Lung (tissue), 12 donors: ENCODE measurements around the gene C17orf107. TPM values are rescaled to one million over a fixed set of nuclear protein-coding genes. Genes with fewer than 3 reads are reported as not detected.
A peak's percentile ranks its signal among the peaks of the same experiment; 100 is the strongest.
"Not testable (repeated sequence)": the region's sequence is repeated elsewhere in the genome, so short reads cannot be mapped to it uniquely, and the experiment has no call there.

Experiments used
- ATAC-seq: fragments of 200-7000 bp; cut with Tn5 transposase; one replicate; pipeline ENCODE4 v1.9.1; 2020; ENCODE audit warnings: moderate number of reproducible peaks; ENCODE audit not compliant: insufficient read depth, low FRiP score
- DNase-seq, 3 donors: peaks; one replicate each; pipeline ENCODE4 v3.0.0-alpha.2; 2013 to 2017
- H3K27ac ChIP-seq, 2 donors: one replicate each; pipeline ENCODE4 v1.5.1; 2013; ENCODE audit warnings: mild to moderate bottlenecking in 2 of 2, moderate library complexity in 2 of 2, control low read depth in 1 of 2, inconsistent platforms in 1 of 2, low read depth in 1 of 2, low read length in 1 of 2
- H3K27me3 ChIP-seq, 3 donors: one replicate each; pipeline ENCODE4 v1.5.1; 2013; ENCODE audit warnings: low read length in 2 of 3; ENCODE audit not compliant: control insufficient read depth in 3 of 3, insufficient read depth in 3 of 3
- H3K36me3 ChIP-seq, 4 donors: one replicate each; pipeline ENCODE4 v1.5.1; 2013; ENCODE audit warnings: low read length in 4 of 4, mild to moderate bottlenecking in 1 of 4, moderate library complexity in 1 of 4; ENCODE audit not compliant: control insufficient read depth in 4 of 4, insufficient read depth in 4 of 4
- H3K4me1 ChIP-seq, 5 donors: one replicate each; pipeline ENCODE4 v1.5.1; 2013; ENCODE audit warnings: low read length in 5 of 5, mild to moderate bottlenecking in 2 of 5, moderate library complexity in 1 of 5; ENCODE audit not compliant: control insufficient read depth in 5 of 5, insufficient read depth in 5 of 5
- H3K4me3 ChIP-seq: one replicate; pipeline ENCODE4 v1.5.1; 2013; ENCODE audit warnings: mild to moderate bottlenecking, control low read depth, moderate library complexity
- H3K9ac ChIP-seq, 2 donors: one replicate each; pipeline ENCODE4 v1.5.1; 2013; ENCODE audit warnings: low read length in 2 of 2, control low read depth in 1 of 2; ENCODE audit not compliant: insufficient read depth in 1 of 2
- H3K9me3 ChIP-seq, 4 donors: one replicate each; pipeline ENCODE4 v1.5.1; 2013; ENCODE audit warnings: low read length in 3 of 4, mild to moderate bottlenecking in 1 of 4, moderate library complexity in 1 of 4; ENCODE audit not compliant: control insufficient read depth in 4 of 4, insufficient read depth in 3 of 4
- CTCF ChIP-seq: IDR thresholded peaks from 2 replicates; pipeline ENCODE4 v1.5.1; 2012; ENCODE audit warnings: mild to moderate bottlenecking; ENCODE audit errors: control extremely low read depth, extremely low read depth
- WGBS, 2 donors: extraction: QIAGEN DNeasy Blood & Tissue Kit; methylation state at CpG; one replicate each; pipeline ENCODE4 v1.1.7; 2013; 5-methylcytosine and 5-hydroxymethylcytosine counted together
- polyA plus RNA-seq, 2 donors: library from polyadenylated mRNA; stranded (reverse); fragments of 200-250 nt; gene quantifications; one replicate each; pipeline ENCODE4 v1.2.1, GENCODE V29; 2013
- total RNA-seq, 2 donors: library from RNA; depleted of rRNA in 1 of 2; stranded (reverse); fragments of >200 nt in 1 of 2; gene quantifications; one replicate each; pipeline ENCODE4 v1.2.1, GENCODE V29; 2014 to 2021
- donor health status: control.
- donor health status: control.
- donor health status: Bipolar disorder and iron deficiency.
- donor health status: healthy.
- donor health status: DM: yes; HTN: yes; CAD: no.

Gene C17orf107
- total and polyA plus RNA-seq, 4 donors, result 1.3 to 4.5 (median 2.8) TPM

- H3K4me1 ChIP-seq, result peaks cover 5 to 37% (median 8%) of the 10 kb centered on the region in 5 donors
- peak overlapping the region in 1 of 2 donors; percentile 34 for H3K27ac ChIP-seq
- no peaks in the 10 kb centered on the region for H3K27me3 ChIP-seq
- ATAC-seq, result no peak
- WGBS, 2 donors, result 79 to 91% methylated on average over 17 of the region's 17 CpGs
- no peak overlapping the region for H3K9ac ChIP-seq
- H3K4me3 ChIP-seq, result no peak overlapping the region
- DNase-seq, result no peak
- no peaks in the 10 kb centered on the region for H3K9me3 ChIP-seq
- TF ChIP-seq CTCF, result no peak
- peaks cover 0 to 12% (median 8%) of the 10 kb centered on the region in 4 donors for H3K36me3 ChIP-seq
Measured at GRCh38 chr17:4856271-4856936, 42.9 kb upstream of the C17orf107 start.

GRCh38 chr17:4856937-4857314 lies 42.4 kb upstream of the C17orf107 start:
- no peak overlapping the region for H3K9ac ChIP-seq
- ATAC-seq (no peak), DNase-seq (no peak)
- no peak for TF ChIP-seq CTCF
- peaks cover 0 to 12% (median 8%) of the 10 kb centered on the region in 4 donors for H3K36me3 ChIP-seq
- peaks cover 5 to 37% (median 8%) of the 10 kb centered on the region in 5 donors for H3K4me1 ChIP-seq
- no peaks in the 10 kb centered on the region for H3K27me3 ChIP-seq
- peak overlapping the region in 1 of 2 donors; percentile 34 for H3K27ac ChIP-seq
- H3K9me3 ChIP-seq, result no peaks in the 10 kb centered on the region
- no peak overlapping the region for H3K4me3 ChIP-seq
- WGBS, 2 donors, result 72 to 83% methylated on average over 7 of the region's 7 CpGs

GRCh38 chr17:4857347-4857746 lies 42.0 kb upstream of the C17orf107 start:
- 81 to 88% methylated on average over 7 of the region's 7 CpGs for WGBS, 2 donors
- H3K27ac ChIP-seq, result peak overlapping the region; percentile 34 to 67
- not testable (repeated sequence) for DNase-seq, ATAC-seq, H3K4me3 ChIP-seq, H3K27me3 ChIP-seq, H3K9ac ChIP-seq, H3K9me3 ChIP-seq
- peaks cover 5 to 36% (median 8%) of the 10 kb centered on the region in 5 donors for H3K4me1 ChIP-seq
- peaks cover 0 to 12% (median 8%) of the 10 kb centered on the region in 4 donors for H3K36me3 ChIP-seq

- no peak overlapping the region for H3K4me3 ChIP-seq
Measured at GRCh38 chr17:4858068-4858881, 41.1 kb upstream of the C17orf107 start.

More at GRCh38 chr17:4858068-4858881, 41.1 kb upstream of the C17orf107 start:
- peaks cover 0 to 12% (median 8%) of the 10 kb centered on the region in 4 donors for H3K36me3 ChIP-seq
- H3K4me1 ChIP-seq, result peaks cover 4 to 34% (median 8%) of the 10 kb centered on the region in 5 donors
- no peaks in the 10 kb centered on the region for H3K27me3 ChIP-seq
- no peak for TF ChIP-seq CTCF
- H3K9me3 ChIP-seq, result no peaks in the 10 kb centered on the region
- no peak for ATAC-seq
- no peak overlapping the region for H3K9ac ChIP-seq
- 49 to 64% methylated on average over 7 of the region's 7 CpGs for whole genome bisulfite sequencing, 2 donors
- peak overlapping the region; percentile 70 to 72 for H3K27ac ChIP-seq
- peak in 2 of 3 donors; percentile 33 to 57 for DNase-seq
